Stimulated activated CD4-positive, alpha-beta T cell treated with anti-CD3 and anti-CD28 coated beads, Interleukin-1b, Interleukin-23, amount 100 ng/mL, for 1 hour (primary cell): ENCODE results near the gene PRKCE.

Experiments
- DNase-seq, 2 donors: peaks; one replicate each; pipeline ENCODE4 v3.0.0-alpha.2; 2020; ENCODE audit warnings: low read depth in 2 of 2

The PRKCE gene

GRCh38 chr2:45651415-45652089 is at the start of gene PRKCE:
Gene PRKCE, plus strand, starts transcription at chr2:45651675.
- DNase-seq = peak in 1 of 2 donors; percentile 36

GRCh38 chr2:45602624-45603023 is 48.9 kb upstream of the PRKCE start:
- no peak for DNase-seq

GRCh38 chr2:45605116-45605515 is 46.4 kb upstream of the PRKCE start:
- no peak for DNase-seq

- DNase-seq = no peak
These were observed 44.7 kb upstream of the PRKCE start for GRCh38 chr2:45606796-45607195.

GRCh38 chr2:45607701-45608100 is 43.8 kb upstream of the PRKCE start:
- no peak for DNase-seq

- peak in 1 of 2 donors; percentile 2 for DNase-seq
These were observed 41.0 kb upstream of the PRKCE start for GRCh38 chr2:45610281-45611019.

- DNase-seq = peak; percentile 58 to 82
These were observed 40.2 kb upstream of the PRKCE start, which contains the start of gene SRBD1 for GRCh38 chr2:45611020-45611859. Gene SRBD1, minus strand, starts transcription at chr2:45611267. Its CDS starts 5,826 bp downstream, at chr2:45605441.

- DNase-seq = no peak
These were observed 39.2 kb upstream of the PRKCE start for GRCh38 chr2:45612285-45612684.

- no peak for DNase-seq
These were observed 38.7 kb upstream of the PRKCE start for GRCh38 chr2:45612731-45613130.

GRCh38 chr2:45614330-45614729 is 37.1 kb upstream of the PRKCE start:
- no peak for DNase-seq

- no peak for DNase-seq
These were observed 36.5 kb upstream of the PRKCE start for GRCh38 chr2:45614871-45615415.

- no peak for DNase-seq
These were observed 34.6 kb upstream of the PRKCE start for GRCh38 chr2:45616658-45617411.

GRCh38 chr2:45617496-45617895 is 34.0 kb upstream of the PRKCE start:
- no peak for DNase-seq

- DNase-seq = no peak
These were observed 29.0 kb upstream of the PRKCE start for GRCh38 chr2:45622336-45623075.

GRCh38 chr2:45623098-45623497 is 28.4 kb upstream of the PRKCE start:
- no peak for DNase-seq

- DNase-seq = no peak
These were observed 25.7 kb upstream of the PRKCE start for GRCh38 chr2:45625824-45626223.

GRCh38 chr2:45626387-45627221 is 24.9 kb upstream of the PRKCE start:
- DNase-seq = no peak

GRCh38 chr2:45627911-45628310 is 23.6 kb upstream of the PRKCE start:
- no peak for DNase-seq

GRCh38 chr2:45629971-45630370 is 21.5 kb upstream of the PRKCE start:
- no peak for DNase-seq

- no peak for DNase-seq
These were observed 20.2 kb upstream of the PRKCE start for GRCh38 chr2:45631319-45631718.
